ENCODE measurements around the gene DHX35.

DHX35 gene

GRCh38 chr20:38985060-38985459, 22.9 kb downstream of the DHX35 start:
- no peak for DNase-seq (ENCODE audit: low read depth)
- TF ChIP-seq, protein P1, sequence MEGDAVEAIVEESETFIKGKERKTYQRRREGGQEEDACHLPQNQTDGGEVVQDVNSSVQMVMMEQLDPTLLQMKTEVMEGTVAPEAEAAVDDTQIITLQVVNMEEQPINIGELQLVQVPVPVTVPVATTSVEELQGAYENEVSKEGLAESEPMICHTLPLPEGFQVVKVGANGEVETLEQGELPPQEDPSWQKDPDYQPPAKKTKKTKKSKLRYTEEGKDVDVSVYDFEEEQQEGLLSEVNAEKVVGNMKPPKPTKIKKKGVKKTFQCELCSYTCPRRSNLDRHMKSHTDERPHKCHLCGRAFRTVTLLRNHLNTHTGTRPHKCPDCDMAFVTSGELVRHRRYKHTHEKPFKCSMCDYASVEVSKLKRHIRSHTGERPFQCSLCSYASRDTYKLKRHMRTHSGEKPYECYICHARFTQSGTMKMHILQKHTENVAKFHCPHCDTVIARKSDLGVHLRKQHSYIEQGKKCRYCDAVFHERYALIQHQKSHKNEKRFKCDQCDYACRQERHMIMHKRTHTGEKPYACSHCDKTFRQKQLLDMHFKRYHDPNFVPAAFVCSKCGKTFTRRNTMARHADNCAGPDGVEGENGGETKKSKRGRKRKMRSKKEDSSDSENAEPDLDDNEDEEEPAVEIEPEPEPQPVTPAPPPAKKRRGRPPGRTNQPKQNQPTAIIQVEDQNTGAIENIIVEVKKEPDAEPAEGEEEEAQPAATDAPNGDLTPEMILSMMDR (IDR thresholded peaks at IDR 0.05; ENCODE audit: low read depth, low read length): no peak
- TF ChIP-seq POLR2A (IDR thresholded peaks at IDR 0.05; ENCODE audit: extremely low read depth, insufficient read length) (no peak), MAX (IDR thresholded peaks at IDR 0.05; ENCODE audit: low read depth, low read length) (no peak), MYC (IDR thresholded peaks at IDR 0.05; ENCODE audit: low read depth, low read length) (no peak)
- H3K4me3 ChIP-seq (ENCODE audit: low read depth, low read length): no peak overlapping the region

GRCh38 chr20:38985603-38986170, 23.5 kb downstream of the DHX35 start:
- TF ChIP-seq POLR2A (IDR thresholded peaks at IDR 0.05; ENCODE audit: extremely low read depth, insufficient read length): no peak
- TF ChIP-seq MYC (IDR thresholded peaks at IDR 0.05; ENCODE audit: low read depth, low read length): no peak
- TF ChIP-seq, protein P1 (IDR thresholded peaks at IDR 0.05; ENCODE audit: low read depth, low read length): no peak
- no peak for TF ChIP-seq MAX (IDR thresholded peaks at IDR 0.05; ENCODE audit: low read depth, low read length)
- no peak for DNase-seq (ENCODE audit: low read depth)
- H3K4me3 ChIP-seq (ENCODE audit: low read depth, low read length): no peak overlapping the region

- TF ChIP-seq, protein P1 (IDR thresholded peaks at IDR 0.05; ENCODE audit: low read depth, low read length): no peak
- TF ChIP-seq POLR2A (IDR thresholded peaks at IDR 0.05; ENCODE audit: extremely low read depth, insufficient read length) (no peak), MYC (IDR thresholded peaks at IDR 0.05; ENCODE audit: low read depth, low read length) (no peak), MAX (IDR thresholded peaks at IDR 0.05; ENCODE audit: low read depth, low read length) (no peak)
- no peak for DNase-seq (ENCODE audit: low read depth)
- no peak overlapping the region for H3K4me3 ChIP-seq (ENCODE audit: low read depth, low read length)
These were observed 24.5 kb downstream of the DHX35 start for GRCh38 chr20:38986663-38987062.

DNA sequence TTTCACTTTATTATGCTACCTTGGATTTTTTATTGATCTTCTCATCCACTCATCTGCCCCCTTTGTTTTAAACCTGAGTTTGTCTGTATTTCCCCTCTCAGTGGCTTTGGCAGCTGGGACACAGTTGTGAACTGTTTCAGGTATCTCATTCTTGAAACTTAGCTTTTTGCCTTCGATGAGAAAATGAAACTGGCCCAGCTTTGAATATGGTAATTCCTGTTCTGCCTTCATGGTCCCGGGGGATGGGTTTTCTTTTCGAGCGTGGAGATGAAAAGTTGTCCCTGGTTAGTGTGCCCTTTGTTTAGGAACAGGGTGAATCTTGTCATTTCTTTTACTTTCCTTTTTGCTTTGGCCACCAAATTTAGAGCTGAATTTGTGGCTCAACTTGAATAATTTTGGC, 25.6 kb downstream of the DHX35 start:
- no peak for DNase-seq (ENCODE audit: low read depth)
- TF ChIP-seq, protein P1 (IDR thresholded peaks at IDR 0.05; ENCODE audit: low read depth, low read length): no peak
- TF ChIP-seq MAX (IDR thresholded peaks at IDR 0.05; ENCODE audit: low read depth, low read length) (no peak), POLR2A (IDR thresholded peaks at IDR 0.05; ENCODE audit: extremely low read depth, insufficient read length) (no peak), MYC (IDR thresholded peaks at IDR 0.05; ENCODE audit: low read depth, low read length) (no peak)
- H3K4me3 ChIP-seq (ENCODE audit: low read depth, low read length): no peak overlapping the region

- no peak for DNase-seq (ENCODE audit: low read depth)
- H3K4me3 ChIP-seq (ENCODE audit: low read depth, low read length): no peak overlapping the region
- no peak for TF ChIP-seq MYC (IDR thresholded peaks at IDR 0.05; ENCODE audit: low read depth, low read length)
- no peak for TF ChIP-seq MAX (IDR thresholded peaks at IDR 0.05; ENCODE audit: low read depth, low read length)
- TF ChIP-seq, protein P1 (IDR thresholded peaks at IDR 0.05; ENCODE audit: low read depth, low read length): no peak
These were observed 28.6 kb downstream of the DHX35 start for GRCh38 chr20:38990728-38991127.

Data from NB4 (cell line).